Measurements from ENCODE around the gene CACNA2D2.

The CACNA2D2 gene

DNA sequence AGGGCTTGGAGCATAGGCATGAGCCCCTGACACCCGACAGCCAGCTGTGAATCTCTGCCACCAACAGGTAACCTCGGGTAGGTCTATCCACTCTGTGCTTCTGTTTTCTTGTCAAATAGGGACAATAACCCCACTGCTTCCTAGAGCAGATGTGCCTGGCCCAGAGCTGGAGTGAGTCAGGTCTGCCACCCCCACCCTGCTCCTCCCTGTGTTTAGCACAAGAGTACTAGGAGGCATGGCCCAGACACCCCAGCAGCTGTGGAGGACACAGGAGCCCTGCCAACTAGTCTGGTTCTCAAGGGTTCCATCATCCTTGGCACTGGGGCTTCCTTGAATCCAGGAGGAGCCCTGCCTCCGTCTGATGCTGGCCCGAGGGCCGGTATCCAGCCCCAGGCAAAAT, 110.4 kb downstream of the CACNA2D2 start:
- no peak for TF ChIP-seq CTCF (IDR thresholded peaks at IDR 0.05)

DNA sequence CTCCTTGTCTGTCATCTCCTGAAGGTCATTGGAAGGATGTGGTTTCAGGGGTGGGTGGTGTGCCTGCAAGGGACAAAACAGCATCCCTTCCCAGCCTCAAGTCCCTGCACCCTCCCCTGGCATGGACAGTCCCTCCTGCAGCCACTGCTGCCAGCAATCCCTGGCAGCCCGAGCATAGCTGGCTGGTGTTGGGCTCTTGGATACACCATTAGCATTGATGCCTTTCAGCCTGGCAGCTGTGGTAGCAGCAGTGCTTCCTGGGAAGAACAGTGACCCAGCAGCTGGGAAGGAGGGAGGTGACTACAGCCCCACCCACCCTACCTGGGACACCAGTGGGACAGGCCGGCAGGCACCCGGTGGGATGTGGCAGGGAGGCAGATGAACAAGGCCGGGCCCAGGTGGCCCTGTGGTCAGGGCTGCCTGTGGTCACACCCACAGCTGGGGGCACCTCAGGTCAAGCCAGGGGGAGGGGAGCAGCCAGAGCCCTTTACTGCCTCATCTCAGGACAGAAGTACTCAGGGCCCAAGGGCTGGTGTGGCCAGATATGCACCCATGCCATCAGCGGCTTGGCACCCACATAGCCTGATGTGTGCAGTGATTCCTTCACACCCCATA, 111.2 kb downstream of the CACNA2D2 start:
- TF ChIP-seq CTCF (IDR thresholded peaks at IDR 0.05): no peak

GRCh38 chr3:50390508-50391224, 112.8 kb downstream of the CACNA2D2 start:
- no peak for TF ChIP-seq CTCF (IDR thresholded peaks at IDR 0.05)

DNA sequence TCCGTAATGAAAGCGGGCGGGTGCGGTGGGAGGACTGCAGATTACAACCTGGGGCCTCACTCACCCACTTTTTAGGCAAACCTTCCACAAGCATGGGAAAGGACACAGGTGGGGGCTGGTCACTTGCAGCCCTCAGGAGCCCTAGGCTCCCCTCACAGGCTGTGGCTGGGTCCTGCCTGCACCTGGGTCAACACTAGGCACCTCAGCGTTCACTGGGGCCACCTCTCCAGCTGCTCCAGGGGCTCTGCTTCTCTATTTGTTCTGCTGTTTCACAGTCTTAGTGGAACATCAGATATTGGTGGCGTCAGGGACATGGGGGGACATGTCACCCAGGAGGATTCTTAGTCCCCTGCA, 114.0 kb downstream of the CACNA2D2 start:
- no peak for TF ChIP-seq CTCF (IDR thresholded peaks at IDR 0.05)

DNA sequence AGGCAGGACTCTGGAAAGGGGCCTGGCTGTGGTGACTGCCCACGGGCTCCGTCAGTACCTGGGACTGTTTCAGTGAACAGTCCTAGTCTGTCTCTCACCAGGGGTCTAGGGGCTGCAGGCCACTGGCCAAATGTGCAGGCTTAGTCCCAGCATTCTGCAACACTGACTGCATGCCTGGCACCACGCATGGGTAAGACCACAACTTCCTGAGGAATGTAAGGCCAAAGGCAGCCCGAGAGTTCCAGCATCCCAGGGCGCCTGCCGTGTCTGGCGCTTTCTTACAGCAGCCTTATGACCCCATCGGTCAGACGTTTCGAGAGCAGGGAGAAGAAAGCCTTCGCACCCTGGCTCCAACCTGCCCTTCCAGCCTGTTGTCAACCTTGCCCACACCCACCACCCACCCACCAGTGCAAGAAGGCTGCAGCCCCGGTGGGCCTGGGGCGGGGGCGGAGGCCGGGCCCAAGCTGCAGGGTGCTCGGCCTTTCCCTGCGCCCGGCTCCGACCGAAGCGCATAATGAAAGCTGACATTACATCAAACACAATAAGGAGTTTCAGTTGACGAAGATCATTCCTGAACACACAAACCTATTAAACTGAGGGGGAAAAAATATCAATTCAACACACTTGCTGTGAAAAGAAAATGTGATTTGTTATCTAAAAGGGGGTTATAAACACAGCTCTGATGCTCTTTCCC, 114.6 kb downstream of the CACNA2D2 start:
- TF ChIP-seq CTCF (IDR thresholded peaks at IDR 0.05): no peak

DNA sequence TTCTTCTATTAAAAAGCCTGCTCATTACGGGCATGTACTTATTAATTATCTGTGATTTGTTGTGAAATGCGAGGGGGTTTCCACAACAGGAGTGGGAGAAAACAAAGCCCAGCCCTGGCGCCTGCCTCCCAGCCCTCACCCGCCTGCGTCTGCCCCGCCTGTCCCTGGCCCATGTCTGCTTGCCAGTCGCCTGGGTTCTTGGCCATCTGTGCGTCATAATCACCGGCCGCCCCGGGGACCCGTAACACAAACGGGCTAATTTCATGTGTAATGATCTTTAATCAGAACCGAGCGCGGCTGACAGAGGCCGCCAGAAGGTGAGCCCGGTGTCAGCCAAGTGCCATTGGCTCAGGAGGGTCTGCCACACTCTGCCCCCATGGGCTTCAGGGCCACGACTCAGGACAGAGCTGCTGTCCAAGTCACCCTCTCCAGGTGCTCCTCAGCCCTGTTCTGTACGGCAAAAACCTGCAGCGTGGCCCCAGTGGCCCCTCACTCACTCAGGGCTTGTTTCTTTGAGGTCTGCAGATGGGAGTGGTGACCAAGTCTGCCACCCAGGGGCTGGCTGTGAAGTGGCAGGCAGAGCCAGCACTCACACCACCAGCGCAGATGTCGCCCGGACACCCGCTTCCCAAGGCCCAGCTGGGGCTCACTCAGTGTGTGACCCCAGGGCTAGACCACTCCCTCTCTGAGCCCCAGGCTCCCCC, 115.3 kb downstream of the CACNA2D2 start:
- TF ChIP-seq CTCF (IDR thresholded peaks at IDR 0.05): no peak

DNA sequence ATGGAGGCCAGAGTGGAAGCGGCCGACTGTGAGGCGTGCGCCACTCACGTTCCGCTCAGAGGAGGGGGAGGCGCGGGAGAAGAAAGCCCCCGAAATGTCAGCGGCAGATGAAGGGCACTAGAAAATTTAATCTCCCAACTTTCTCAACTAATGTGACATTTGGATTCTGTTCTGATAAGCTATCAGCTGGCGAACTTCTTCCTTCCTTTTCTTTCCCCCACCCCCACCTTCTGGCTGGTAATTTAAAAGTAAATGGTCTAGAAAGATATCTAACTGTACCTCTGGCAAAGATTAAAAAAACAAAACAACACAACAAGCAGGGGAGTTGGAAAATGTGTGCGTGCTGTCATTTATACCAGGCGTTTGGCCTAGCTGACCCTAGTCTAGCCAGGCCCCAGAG, 117.7 kb downstream of the CACNA2D2 start:
- no peak for TF ChIP-seq CTCF (IDR thresholded peaks at IDR 0.05)

Data from LNCAP (cell line).